ENCODE data around the gene LINC01488.

LINC01488 gene

GRCh38 chr11:69438286-69438920 is 43.1 kb upstream of the LINC01488 start:
- TF ChIP-seq OSR1 (CRISPR knock-in tag; IDR thresholded peaks at IDR 0.05) (no peak), ESRRG (CRISPR knock-in tag; IDR thresholded peaks at IDR 0.05) (no peak), TCF4 (CRISPR knock-in tag; IDR thresholded peaks at IDR 0.05; ENCODE audit: borderline replicate concordance) (no peak), ZNF565 (CRISPR knock-in tag; conservative IDR thresholded peaks at IDR 0.05; ENCODE audit: low read depth) (no peak), RARB (CRISPR knock-in tag; IDR thresholded peaks at IDR 0.05) (no peak), CSDC2 (CRISPR knock-in tag; IDR thresholded peaks at IDR 0.05) (no peak), BACH2 (CRISPR knock-in tag; IDR thresholded peaks at IDR 0.05; ENCODE audit: borderline replicate concordance) (no peak), POU6F1 (CRISPR knock-in tag; IDR thresholded peaks at IDR 0.05; ENCODE audit: borderline replicate concordance, low read depth) (no peak), ZFP30 (CRISPR knock-in tag; IDR thresholded peaks at IDR 0.05) (no peak), ZC3H10 (CRISPR knock-in tag; IDR thresholded peaks at IDR 0.05) (no peak), ZNF8 (CRISPR knock-in tag; IDR thresholded peaks at IDR 0.05) (no peak), ISL1 (CRISPR knock-in tag; IDR thresholded peaks at IDR 0.05) (no peak), CREB5 (CRISPR knock-in tag; IDR thresholded peaks at IDR 0.05; ENCODE audit: low read depth) (no peak), ZNF70 (CRISPR knock-in tag; IDR thresholded peaks at IDR 0.05) (no peak), TOX (CRISPR knock-in tag; IDR thresholded peaks at IDR 0.05; ENCODE audit: borderline replicate concordance) (no peak), SNAI2 (CRISPR knock-in tag; IDR thresholded peaks at IDR 0.05) (no peak), CSRNP3 (CRISPR knock-in tag; IDR thresholded peaks at IDR 0.05) (no peak)
- TF ChIP-seq, protein P1, sequence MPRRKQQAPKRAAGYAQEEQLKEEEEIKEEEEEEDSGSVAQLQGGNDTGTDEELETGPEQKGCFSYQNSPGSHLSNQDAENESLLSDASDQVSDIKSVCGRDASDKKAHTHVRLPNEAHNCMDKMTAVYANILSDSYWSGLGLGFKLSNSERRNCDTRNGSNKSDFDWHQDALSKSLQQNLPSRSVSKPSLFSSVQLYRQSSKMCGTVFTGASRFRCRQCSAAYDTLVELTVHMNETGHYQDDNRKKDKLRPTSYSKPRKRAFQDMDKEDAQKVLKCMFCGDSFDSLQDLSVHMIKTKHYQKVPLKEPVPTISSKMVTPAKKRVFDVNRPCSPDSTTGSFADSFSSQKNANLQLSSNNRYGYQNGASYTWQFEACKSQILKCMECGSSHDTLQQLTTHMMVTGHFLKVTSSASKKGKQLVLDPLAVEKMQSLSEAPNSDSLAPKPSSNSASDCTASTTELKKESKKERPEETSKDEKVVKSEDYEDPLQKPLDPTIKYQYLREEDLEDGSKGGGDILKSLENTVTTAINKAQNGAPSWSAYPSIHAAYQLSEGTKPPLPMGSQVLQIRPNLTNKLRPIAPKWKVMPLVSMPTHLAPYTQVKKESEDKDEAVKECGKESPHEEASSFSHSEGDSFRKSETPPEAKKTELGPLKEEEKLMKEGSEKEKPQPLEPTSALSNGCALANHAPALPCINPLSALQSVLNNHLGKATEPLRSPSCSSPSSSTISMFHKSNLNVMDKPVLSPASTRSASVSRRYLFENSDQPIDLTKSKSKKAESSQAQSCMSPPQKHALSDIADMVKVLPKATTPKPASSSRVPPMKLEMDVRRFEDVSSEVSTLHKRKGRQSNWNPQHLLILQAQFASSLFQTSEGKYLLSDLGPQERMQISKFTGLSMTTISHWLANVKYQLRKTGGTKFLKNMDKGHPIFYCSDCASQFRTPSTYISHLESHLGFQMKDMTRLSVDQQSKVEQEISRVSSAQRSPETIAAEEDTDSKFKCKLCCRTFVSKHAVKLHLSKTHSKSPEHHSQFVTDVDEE (CRISPR knock-in tag; IDR thresholded peaks at IDR 0.05): no peak
- ATAC-seq: no peak

DNA sequence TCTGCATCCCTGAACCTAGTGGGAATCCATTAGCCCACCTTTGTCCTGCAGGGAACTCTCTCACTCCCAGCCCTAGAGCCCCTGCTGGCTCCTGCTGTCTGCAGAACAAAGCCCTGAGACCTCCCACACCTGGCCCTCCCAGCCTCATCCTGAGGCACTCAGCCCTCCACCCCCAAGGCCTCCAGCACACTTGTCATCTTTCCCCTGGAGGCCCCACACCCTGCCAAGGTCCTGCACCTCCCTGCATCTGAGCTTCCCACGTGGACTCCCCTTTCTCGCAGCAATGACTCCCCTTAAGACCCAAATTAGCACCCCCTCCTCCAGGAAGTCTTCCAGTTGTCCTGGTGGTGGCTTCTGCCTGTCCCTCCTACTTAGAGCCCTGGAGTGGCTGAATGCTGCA is 42.3 kb upstream of the LINC01488 start:
- ATAC-seq: no peak
- no peak for TF ChIP-seq ISL1 (CRISPR knock-in tag; IDR thresholded peaks at IDR 0.05)
- TF ChIP-seq, protein P1 (CRISPR knock-in tag; IDR thresholded peaks at IDR 0.05): no peak
- TF ChIP-seq POU6F1 (CRISPR knock-in tag; IDR thresholded peaks at IDR 0.05; ENCODE audit: borderline replicate concordance, low read depth): no peak
- no peak for TF ChIP-seq RARB (CRISPR knock-in tag; IDR thresholded peaks at IDR 0.05)
- no peak for TF ChIP-seq ZFP30 (CRISPR knock-in tag; IDR thresholded peaks at IDR 0.05)
- TF ChIP-seq OSR1 (CRISPR knock-in tag; IDR thresholded peaks at IDR 0.05): no peak
- no peak for TF ChIP-seq GLIS3 (CRISPR knock-in tag; IDR thresholded peaks at IDR 0.05)
- no peak for TF ChIP-seq ZNF70 (CRISPR knock-in tag; IDR thresholded peaks at IDR 0.05)
- TF ChIP-seq CSDC2 (CRISPR knock-in tag; IDR thresholded peaks at IDR 0.05): no peak
- no peak for TF ChIP-seq SNAI2 (CRISPR knock-in tag; IDR thresholded peaks at IDR 0.05)
- TF ChIP-seq TCF4 (CRISPR knock-in tag; IDR thresholded peaks at IDR 0.05; ENCODE audit: borderline replicate concordance): no peak
- TF ChIP-seq BACH2 (CRISPR knock-in tag; IDR thresholded peaks at IDR 0.05; ENCODE audit: borderline replicate concordance): no peak
- TF ChIP-seq ZC3H10 (CRISPR knock-in tag; IDR thresholded peaks at IDR 0.05): no peak
